H1 (cell line): Measurements from ENCODE around the gene DPYSL4. TPM values are rescaled to one million over a fixed set of nuclear protein-coding genes. Genes with fewer than 3 reads are reported as not detected.
A peak's percentile ranks its signal among the peaks of the same experiment; 100 is the strongest.

Experiments
- CTCF ChIA-PET: fragments of 300-600 bp; sonication (Branson Sonifier 250); formaldehyde crosslinking; loops from one replicate; lab custom pipeline; 2021; ENCODE audit not compliant: partially characterized antibody; lab: Charles Lee
- POLR2A ChIA-PET: fragments of 300-600 bp; sonication (Branson Sonifier 250); formaldehyde crosslinking; loops from one replicate; lab custom pipeline; 2021; ENCODE audit warnings: inconsistent platforms; ENCODE audit not compliant: partially characterized antibody; lab: Charles Lee
- DNase-seq, 2 experiments: peaks; one replicate each; pipeline versions ENCODE4 v3.0.0 to v3.0.0-alpha.2; 2010 to 2022; ENCODE audit warnings: low spot score in 2 of 2, low read depth in 1 of 2, mixed read lengths in 1 of 2
- FAIRE-seq: peaks from 2 replicates; lab custom pipeline; 2011; peaks lifted over from hg19 to GRCh38; lab: Jason Lieb, UNC
- H2AFZ ChIP-seq: 2 replicates; pipeline ENCODE4 v1.8.1; 2012; ENCODE audit warnings: low read length, inconsistent platforms
- H2AK5ac ChIP-seq: 2 replicates; pipeline ENCODE4 v1.6.1; 2013; ENCODE audit warnings: low read depth, low read length
- H2BK120ac ChIP-seq: replicated peaks from 2 replicates; pipeline ENCODE3; 2013; ENCODE audit warnings: low read depth, low read length, inconsistent platforms
- H2BK12ac ChIP-seq: 2 replicates; pipeline ENCODE4 v1.6.1; 2013; ENCODE audit warnings: low read depth, low read length
- H2BK15ac ChIP-seq: 2 replicates; pipeline ENCODE4 v1.6.1; 2013; ENCODE audit warnings: low read length
- H2BK20ac ChIP-seq: 2 replicates; pipeline ENCODE4 v1.6.1; 2013; ENCODE audit warnings: low read length
- H2BK5ac ChIP-seq: 2 replicates; pipeline ENCODE4 v1.6.1; 2013; ENCODE audit warnings: low read depth, low read length
- H3K14ac ChIP-seq: 2 replicates; pipeline ENCODE4 v1.6.1; 2013; ENCODE audit warnings: inconsistent platforms; ENCODE audit not compliant: insufficient read length
- H3K18ac ChIP-seq: 2 replicates; pipeline ENCODE4 v1.6.1; 2013; ENCODE audit warnings: low read length; ENCODE audit errors: extremely low read depth
- H3K23ac ChIP-seq: 2 replicates; pipeline ENCODE4 v1.6.1; 2013; ENCODE audit warnings: inconsistent platforms; ENCODE audit not compliant: insufficient read length
- H3K23me2 ChIP-seq: 2 replicates; pipeline ENCODE4 v1.6.1; 2013; ENCODE audit warnings: low read depth, low read length
- H3K27ac ChIP-seq: 2 replicates; pipeline ENCODE4 v1.6.1; 2011; ENCODE audit warnings: low read depth, low read length, inconsistent platforms
- H3K27me3 ChIP-seq, 4 experiments: replicated peaks in 1 of 4; 1 replicate in 1 of 4; 2 replicates in 3 of 4; pipeline versions ENCODE4 v1.6.1 to v1.8.1; 2011 to 2013; ENCODE audit warnings: low read length in 3 of 4, mild to moderate bottlenecking in 3 of 4, inconsistent platforms in 2 of 4, mixed read lengths in 2 of 4, moderate library complexity in 1 of 4; ENCODE audit not compliant: control insufficient read depth in 3 of 4, insufficient read depth in 3 of 4; ENCODE audit errors: extremely low read depth in 1 of 4
- H3K36me3 ChIP-seq, 4 experiments: 2 replicates each; pipeline versions ENCODE4 v1.6.1 to v1.8.1; 2011 to 2013; ENCODE audit warnings: mild to moderate bottlenecking in 4 of 4, low read length in 3 of 4, moderate library complexity in 2 of 4, control low read depth in 1 of 4, inconsistent platforms in 1 of 4; ENCODE audit not compliant: insufficient read depth in 4 of 4, control insufficient read depth in 2 of 4
- H3K4ac ChIP-seq: replicated peaks from 2 replicates; pipeline ENCODE3; 2013; ENCODE audit warnings: low read length, low read depth, mixed read lengths, inconsistent platforms; ENCODE audit not compliant: insufficient read length
- H3K4me1 ChIP-seq, 4 experiments: replicated peaks in 1 of 4; 1 replicate in 1 of 4; 2 replicates in 3 of 4; pipeline versions ENCODE4 v1.6.1 to v1.8.1; 2011 to 2013; ENCODE audit warnings: low read length in 3 of 4, inconsistent platforms in 2 of 4, mixed read lengths in 1 of 4; ENCODE audit not compliant: insufficient read depth in 4 of 4, control insufficient read depth in 3 of 4
- H3K4me2 ChIP-seq, 2 experiments: 2 replicates each; pipeline versions ENCODE4 v1.6.1 to v1.8.1; 2011 to 2013; ENCODE audit warnings: low read depth in 2 of 2, low read length in 2 of 2, control low read depth in 1 of 2, inconsistent platforms in 1 of 2, mild to moderate bottlenecking in 1 of 2; ENCODE audit not compliant: insufficient read depth in 1 of 2
- H3K4me3 ChIP-seq, 4 experiments: fragments of 200-600, 300-600 bp in 1 of 4; sonication (generic), shearing (Covaris generic), sonication (Bioruptor Twin) in 1 of 4; 2 replicates each; pipeline versions ENCODE4 v1.5.1 to v1.8.1; 2011 to 2016; ENCODE audit warnings: low read length in 4 of 4, low read depth in 3 of 4, control low read depth in 2 of 4, inconsistent platforms in 2 of 4, mild to moderate bottlenecking in 2 of 4, mixed read lengths in 1 of 4, moderate library complexity in 1 of 4; ENCODE audit not compliant: insufficient read depth in 2 of 4; ENCODE audit errors: extremely low read depth in 1 of 4
- H3K56ac ChIP-seq: replicated peaks from 2 replicates; pipeline ENCODE3; 2013; ENCODE audit warnings: low read depth, mild to moderate bottlenecking, mixed read lengths, low read length, inconsistent platforms; ENCODE audit not compliant: insufficient read length
- H3K79me1 ChIP-seq: 2 replicates; pipeline ENCODE4 v1.6.1; 2013; ENCODE audit warnings: low read depth, low read length, control low read depth
- H3K79me2 ChIP-seq, 2 experiments: 2 replicates each; pipeline versions ENCODE4 v1.6.1 to v1.8.1; 2012 to 2013; ENCODE audit warnings: low read length in 2 of 2, mild to moderate bottlenecking in 2 of 2, inconsistent platforms in 1 of 2; ENCODE audit not compliant: insufficient read depth in 2 of 2, control insufficient read depth in 1 of 2
- H3K9ac ChIP-seq, 4 experiments: replicated peaks in 1 of 4; 1 replicate in 1 of 4; 2 replicates in 3 of 4; pipeline versions ENCODE4 v1.6.1 to v1.8.1; 2011 to 2013; ENCODE audit warnings: low read depth in 3 of 4, low read length in 3 of 4, control low read depth in 2 of 4, mild to moderate bottlenecking in 2 of 4, moderate library complexity in 2 of 4, inconsistent platforms in 1 of 4; ENCODE audit errors: extremely low read depth in 1 of 4
- H3K9me3 ChIP-seq, 2 experiments: 2 replicates each; pipeline versions ENCODE4 v1.6.1 to v1.8.1; 2012 to 2013; ENCODE audit warnings: mild to moderate bottlenecking in 2 of 2, moderate library complexity in 2 of 2, control low read depth in 1 of 2, inconsistent platforms in 1 of 2, low read depth in 1 of 2, low read length in 1 of 2, mixed read lengths in 1 of 2; ENCODE audit not compliant: insufficient read depth in 2 of 2
- H4K20me1 ChIP-seq, 2 experiments: replicated peaks in 1 of 2; 2 replicates each; pipeline versions ENCODE3 to v1.8.1; 2011 to 2013; ENCODE audit warnings: inconsistent platforms in 2 of 2, low read length in 2 of 2, mild to moderate bottlenecking in 1 of 2; ENCODE audit not compliant: insufficient read depth in 2 of 2, control insufficient read depth in 1 of 2
- H4K5ac ChIP-seq: 2 replicates; pipeline ENCODE4 v1.6.1; 2013; ENCODE audit warnings: low read length, low read depth, mixed read lengths, inconsistent platforms; ENCODE audit not compliant: insufficient read length
- H4K8ac ChIP-seq: 2 replicates; pipeline ENCODE4 v1.8.0; 2013; ENCODE audit warnings: mild to moderate bottlenecking, moderate library complexity, low read length, inconsistent platforms; ENCODE audit not compliant: insufficient read depth; ENCODE audit errors: extremely low read depth
- H4K91ac ChIP-seq: replicated peaks from 2 replicates; pipeline ENCODE3; 2013; ENCODE audit warnings: low read length, mixed read lengths, inconsistent platforms; ENCODE audit not compliant: insufficient read length
- ATF3 ChIP-seq: IDR thresholded peaks from 2 replicates; pipeline ENCODE4 v1.6.1; 2011; ENCODE audit warnings: low read depth, mild to moderate bottlenecking, low read length; ENCODE audit not compliant: insufficient read depth
- CTBP2 ChIP-seq: IDR thresholded peaks from 2 replicates; pipeline ENCODE4 v1.7.0; 2011; ENCODE audit warnings: borderline replicate concordance, mild to moderate bottlenecking, moderate library complexity, mixed read lengths, low read length; ENCODE audit not compliant: insufficient read depth, insufficient read length
- EZH2 ChIP-seq: fragments of 200-600 bp; sonication (generic); IDR thresholded peaks from 2 replicates; pipeline ENCODE4 v1.7.1; 2012; ENCODE audit warnings: low read depth, mild to moderate bottlenecking, moderate library complexity, low read length, inconsistent platforms; ENCODE audit not compliant: severe bottlenecking
- HDAC2 ChIP-seq, 2 experiments: fragments of 300-600 bp in 1 of 2; sonication (generic) in 1 of 2; IDR thresholded peaks; 2 replicates each; pipeline ENCODE4 v1.6.1; 2011 to 2012; ENCODE audit warnings: low read depth in 2 of 2, low read length in 2 of 2, mild to moderate bottlenecking in 2 of 2, moderate library complexity in 2 of 2, borderline replicate concordance in 1 of 2, inconsistent platforms in 1 of 2
- HDAC6 ChIP-seq: IDR thresholded peaks from one replicate; pipeline ENCODE4 v1.7.1; 2012; ENCODE audit warnings: low read depth, mild to moderate bottlenecking, inconsistent platforms, low read length, moderate library complexity
- KDM5A ChIP-seq: fragments of 200-600 bp; IDR thresholded peaks from 2 replicates; pipeline ENCODE4 v1.7.1; 2012; ENCODE audit warnings: mild to moderate bottlenecking, low read length, inconsistent platforms, mixed read lengths
- RBBP5 ChIP-seq: IDR thresholded peaks from 2 replicates; pipeline ENCODE4 v1.7.1; 2012; ENCODE audit warnings: low read depth, mild to moderate bottlenecking, inconsistent platforms, low read length, moderate library complexity, borderline replicate concordance
- RNF2 ChIP-seq: fragments of 200-900, 300-1000 bp; sonication (generic); IDR thresholded peaks from 2 replicates; pipeline ENCODE4 v1.7.1; 2016; ENCODE audit warnings: borderline replicate concordance, low read depth, mild to moderate bottlenecking, antibody characterized with exemption, low read length; ENCODE audit not compliant: poor library complexity, severe bottlenecking; ENCODE audit errors: missing control alignments
- SP1 ChIP-seq: IDR thresholded peaks from 2 replicates; pipeline ENCODE4 v1.6.1; 2011; ENCODE audit warnings: low read depth, low read length
- SP4 ChIP-seq: IDR thresholded peaks from 2 replicates; pipeline ENCODE4 v1.6.1; 2012; ENCODE audit warnings: low read length, inconsistent platforms
- WGBS, 2 experiments: shearing (Covaris generic) in 1 of 2; methylation state at CpG; one replicate each; pipeline versions ENCODE4 v1.1.6 to v1.1.7; 2013 to 2015; ENCODE audit warnings: low lambda C conversion rate in 2 of 2, mixed read lengths in 2 of 2, inconsistent platforms in 1 of 2, low coverage in 1 of 2, missing lambda C conversion rate in 1 of 2; ENCODE audit not compliant: insufficient replicate concordance in 2 of 2, insufficient coverage in 1 of 2, insufficient read length in 1 of 2; ENCODE audit errors: extremely low coverage in 1 of 2, missing lambda C conversion rate in 1 of 2; 5-methylcytosine and 5-hydroxymethylcytosine counted together
- polyA plus RNA-seq, 7 experiments: library from polyadenylated mRNA; depleted of rRNA in 3 of 7; stranded (reverse) in 5 of 7; unstranded in 2 of 7; fragments of >200 nt in 5 of 7; fragments of 200-250 nt in 2 of 7; gene quantifications; 1 replicate in 5 of 7; 2 replicates in 1 of 7; 4 replicates in 1 of 7; pipeline versions ENCODE4 v1.2.1 to v1.2.3, GENCODE V29; 2011 to 2013; ENCODE audit warnings: missing spikeins in 2 of 7, mixed read lengths in 2 of 7
- total RNA-seq: library from RNA; stranded (reverse); fragmentation: NEBNext Ultra II Directional; extraction: Animal tissue kit (Norgen Biotek cat#: 25700); gene quantifications from 2 replicates; pipeline ENCODE4 v1.2.1, GENCODE V29; 2021

DPYSL4 gene
- total and polyA plus RNA-seq, 2 of the 8 experiments (the other 6 are each of a cell fraction or from before 2014, with no cell fraction given): 12.9 to 15.2 TPM

- H3K4me2 ChIP-seq: peak overlapping the region; percentile 83 to 95; a peak in 3 of 4 replicates
- no peaks in the 10 kb centered on the region for H3K36me3 ChIP-seq
- no peak overlapping the region for H2AFZ ChIP-seq
- H3K23ac ChIP-seq: no peak overlapping the region
- ChIA-PET CTCF (interaction anchor here (0.9 kb wide), 1 partner anchor 68 kb away, joined by 3 read pairs; no protein-coding TSS in a partner anchor), POLR2A (no interaction called here)
- H3K79me1 ChIP-seq: peaks cover 7% of the 10 kb centered on the region; the same call in 1 of the 2 replicates
- H2BK15ac ChIP-seq: no peak overlapping the region
- H4K91ac ChIP-seq: no peak overlapping the region
- H2BK20ac ChIP-seq: no peak overlapping the region
- no peak overlapping the region for H2AK5ac ChIP-seq
- H3K4me3 ChIP-seq: peak overlapping the region in 1 of 4 experiments; percentile 73; a peak in 1 of 8 replicates
- H3K27me3 ChIP-seq: peaks cover 19 to 52% (median 40%) of the 10 kb centered on the region in 4 experiments
- H3K9ac ChIP-seq: no peak overlapping the region
- DNase-seq (no peak), FAIRE-seq (no peak)
- 62% methylated on average over 28 of the region's 35 CpGs; no CpG with 5 or more reads in 1 of the 2 experiments for WGBS, 2 experiments
- H2BK5ac ChIP-seq: no peak overlapping the region
- H2BK120ac ChIP-seq: no peak overlapping the region
- H4K8ac ChIP-seq: peak overlapping the region; percentile 71; the same call in 1 of the 2 replicates
- H4K5ac ChIP-seq: no peak overlapping the region
- H3K18ac ChIP-seq: no peak overlapping the region
- H3K23me2 ChIP-seq: peaks cover 19% of the 10 kb centered on the region
- H3K4me1 ChIP-seq: peaks cover 0 to 18% (median 8%) of the 10 kb centered on the region in 4 experiments; a peak in 4 of 7 replicates
- no peaks in the 10 kb centered on the region for H3K79me2 ChIP-seq
- no peak overlapping the region for H2BK12ac ChIP-seq
- no peaks in the 10 kb centered on the region; a peak in 1 of 4 replicates for H3K9me3 ChIP-seq
- no peak overlapping the region for H3K4ac ChIP-seq
- H3K14ac ChIP-seq: no peak overlapping the region
- H4K20me1 ChIP-seq: peaks cover 2 to 14% of the 10 kb centered on the region in 2 experiments
- H3K56ac ChIP-seq: no peak overlapping the region
- H3K27ac ChIP-seq: no peak overlapping the region
- TF ChIP-seq SP4 (no peak), RBBP5 (no peak), EZH2 (no peak), CTBP2 (no peak), ATF3 (no peak), RNF2 (no peak), SP1 (no peak), HDAC6 (no peak), HDAC2 (IDR thresholded peaks at IDR 0.05; ENCODE audit: borderline replicate concordance in 1 of 2, low read depth in 2 of 2, low read length in 2 of 2) (no peak), KDM5A (no peak)
Measured at GRCh38 chr10:132184816-132185593, 1.7 kb upstream of the DPYSL4 start.
